ENCODE results near the gene LMTK2.

Gene LMTK2

DNA sequence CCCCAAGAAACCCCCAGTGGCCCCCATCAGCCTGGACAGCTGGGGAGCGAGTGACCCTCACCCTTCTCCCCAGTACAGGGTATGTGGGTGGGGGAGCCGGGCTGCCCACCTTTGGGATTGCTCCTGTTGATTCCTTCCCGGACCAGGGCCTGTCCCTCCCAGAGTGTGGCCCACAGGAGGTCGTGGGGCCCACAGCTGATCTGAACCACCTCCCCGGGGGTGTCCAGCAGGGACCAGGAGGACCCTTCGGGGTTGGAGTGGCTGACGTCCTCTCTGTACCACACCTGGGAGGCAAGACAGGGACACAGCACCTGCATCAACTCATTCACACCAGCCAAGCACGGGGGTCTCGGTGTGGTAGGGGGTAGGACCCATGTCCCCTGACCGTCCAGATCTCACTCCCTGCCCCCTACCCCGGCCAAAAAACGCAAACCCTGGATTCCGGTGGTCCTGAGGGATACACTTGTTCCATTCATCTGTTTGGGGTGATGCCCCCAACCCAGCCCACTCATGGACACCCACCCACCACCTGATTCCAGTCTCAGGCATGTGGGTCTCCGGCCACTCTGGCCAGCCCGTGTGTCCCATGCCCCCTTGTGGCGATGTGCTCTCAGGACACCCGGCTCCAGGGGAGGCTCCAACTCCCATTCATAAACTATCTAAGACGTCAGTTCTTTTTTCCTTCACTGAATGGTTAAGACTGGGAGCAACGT, 134.5 kb downstream of the LMTK2 start:
- DNase-seq, result peak; percentile 48

- DNase-seq, result no peak
Observed at GRCh38 chr7:98241674-98242241, 135.1 kb downstream of the LMTK2 start.

DNA sequence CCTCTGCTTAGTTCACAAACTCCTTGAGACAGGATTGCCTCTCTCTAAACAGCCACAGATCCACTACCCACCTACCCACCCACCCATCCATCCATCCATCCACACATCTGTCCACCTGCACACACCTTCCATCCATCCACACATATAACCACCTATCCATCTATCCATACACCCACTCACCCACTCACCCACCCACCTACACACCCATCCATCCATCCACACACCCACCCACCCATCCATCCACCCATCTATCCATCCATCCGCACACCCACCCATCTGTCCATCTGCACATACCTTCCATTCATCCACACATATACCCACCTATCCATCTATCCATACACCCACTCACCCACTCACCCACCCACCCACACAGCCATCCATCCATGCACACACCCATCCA, 135.7 kb downstream of the LMTK2 start:
- DNase-seq, result no peak

DNA sequence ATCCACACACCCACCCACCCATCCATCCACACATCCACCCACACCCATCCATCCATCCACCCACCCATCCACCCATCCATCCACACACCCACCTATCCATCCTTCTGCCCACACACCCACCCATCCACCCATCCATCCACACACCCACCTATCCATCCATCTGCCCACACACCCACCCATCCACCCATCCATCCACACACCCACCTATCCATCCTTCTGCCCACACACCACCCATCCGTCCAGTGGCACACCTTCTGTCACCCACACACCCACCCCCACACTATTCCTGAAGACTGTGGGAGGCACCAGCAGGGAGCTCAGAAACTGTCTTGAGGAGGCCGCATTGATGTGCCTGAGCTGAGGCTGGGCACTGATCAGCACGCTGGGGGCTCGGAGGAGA, 136.3 kb downstream of the LMTK2 start:
- no peak for DNase-seq

- no peak for DNase-seq
Observed at GRCh38 chr7:98244871-98245270, 138.2 kb downstream of the LMTK2 start.

GRCh38 chr7:98248156-98248555, 141.5 kb downstream of the LMTK2 start:
- DNase-seq, result no peak

GRCh38 chr7:98249106-98249505, 142.4 kb downstream of the LMTK2 start:
- DNase-seq, result peak; percentile 38

DNA sequence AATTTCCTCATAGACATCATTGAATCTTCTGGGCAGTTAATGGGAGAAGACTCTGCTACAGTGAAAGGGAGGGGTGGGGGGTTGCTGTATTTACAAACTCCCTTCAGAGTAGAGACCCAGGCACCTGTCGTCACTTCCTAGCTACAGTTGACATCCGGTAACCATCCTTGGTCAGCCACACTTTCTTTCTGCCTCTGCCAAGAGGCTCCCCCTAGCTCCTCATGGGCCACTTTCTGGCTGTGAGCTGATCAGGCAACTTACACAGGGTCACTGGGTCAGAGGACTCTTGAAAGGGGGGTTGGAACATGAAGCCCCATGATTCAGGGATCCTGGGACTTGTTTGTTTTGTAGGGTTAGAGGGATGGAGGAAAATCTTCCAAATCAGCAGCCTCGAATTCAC, 144.1 kb downstream of the LMTK2 start:
- DNase-seq, result no peak

- no peak for DNase-seq
Observed at GRCh38 chr7:98251231-98251600, 144.6 kb downstream of the LMTK2 start.

DNA sequence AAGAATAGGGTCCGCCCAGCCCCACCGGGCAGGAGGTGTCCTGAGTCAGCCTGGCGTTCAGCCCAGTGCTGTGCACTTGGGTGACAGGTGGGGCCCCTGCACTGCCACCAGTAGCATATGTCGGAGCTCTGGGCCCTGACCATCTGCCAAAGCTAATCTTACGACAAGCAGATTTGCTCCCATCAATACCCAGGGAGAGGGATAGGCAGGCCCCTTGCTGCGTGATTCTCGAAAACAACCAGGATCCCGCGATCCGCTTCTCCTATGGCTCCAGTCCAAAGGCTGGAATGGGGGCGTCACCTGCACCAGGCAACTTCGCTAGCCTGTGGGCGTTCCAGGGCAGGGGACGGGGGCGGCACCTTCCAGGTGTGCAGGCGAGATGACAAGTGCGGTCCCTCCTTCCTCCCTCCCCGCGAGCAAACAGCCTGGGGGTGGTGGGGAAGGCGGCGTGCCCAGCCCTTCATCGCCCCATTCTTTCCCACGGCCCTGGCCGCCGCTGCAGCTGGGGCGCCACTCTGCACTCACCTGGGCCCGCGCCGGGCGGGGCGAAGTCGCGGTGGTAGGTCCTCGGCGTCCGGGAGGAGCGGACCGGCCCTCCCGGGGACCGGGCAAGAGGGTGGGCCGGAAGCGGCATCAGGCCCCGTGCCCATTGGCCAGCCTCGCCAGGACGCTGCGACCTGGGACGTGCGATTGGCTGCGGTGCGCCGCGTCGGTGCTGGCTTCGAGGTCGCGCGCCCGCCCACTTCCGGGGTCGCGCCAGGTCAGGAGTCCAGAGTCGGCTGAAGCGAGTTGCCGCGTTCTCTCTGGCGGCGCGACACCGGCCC, 145.2 kb downstream of the LMTK2 start, which contains the start of gene TECPR1:
Gene TECPR1 (minus strand): TSS at position 632 of the 824 bp plus-strand sequence. CDS start 6,086 bp downstream, outside the sequence.
- DNase-seq, result peak; percentile 96

- no peak for DNase-seq
Observed at GRCh38 chr7:98252425-98253054, 145.9 kb downstream of the LMTK2 start.

GRCh38 chr7:98254516-98254915, 147.9 kb downstream of the LMTK2 start:
- DNase-seq, result no peak

GRCh38 chr7:98254951-98255610, 148.4 kb downstream of the LMTK2 start:
- peak; percentile 7 for DNase-seq

DNA sequence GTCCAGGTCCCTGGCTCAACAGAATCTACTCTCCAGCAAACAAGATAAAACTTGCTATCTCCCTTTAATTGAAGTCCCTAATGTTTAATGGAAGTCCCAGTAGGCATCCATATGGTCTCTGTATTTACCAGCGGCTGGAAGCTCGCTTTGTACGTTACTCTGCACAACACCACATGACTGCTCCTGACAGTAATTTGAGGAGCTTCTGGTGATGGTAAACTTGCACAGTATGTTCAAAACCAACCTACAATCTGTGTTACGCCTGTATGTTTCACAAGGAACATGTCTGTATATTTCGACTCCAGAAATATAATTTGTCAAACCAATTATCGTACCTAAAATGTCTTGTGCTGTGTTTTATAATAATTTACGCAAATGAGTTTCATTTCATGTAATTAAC, 149.8 kb downstream of the LMTK2 start:
- no peak for DNase-seq

- DNase-seq, result no peak
Observed at GRCh38 chr7:98257701-98258100, 151.0 kb downstream of the LMTK2 start.

All from suppressor macrophage treated with lipopolysaccharide for 4 hours (primary cell).